ENCODE data around the gene AGPAT3. TPM values are rescaled to one million over a fixed set of nuclear protein-coding genes. Genes with fewer than 3 reads are reported as not detected.

The AGPAT3 gene
- total and polyA plus RNA-seq, 2 experiments from 2014 or later, result 41.0 to 51.2 TPM

DNA sequence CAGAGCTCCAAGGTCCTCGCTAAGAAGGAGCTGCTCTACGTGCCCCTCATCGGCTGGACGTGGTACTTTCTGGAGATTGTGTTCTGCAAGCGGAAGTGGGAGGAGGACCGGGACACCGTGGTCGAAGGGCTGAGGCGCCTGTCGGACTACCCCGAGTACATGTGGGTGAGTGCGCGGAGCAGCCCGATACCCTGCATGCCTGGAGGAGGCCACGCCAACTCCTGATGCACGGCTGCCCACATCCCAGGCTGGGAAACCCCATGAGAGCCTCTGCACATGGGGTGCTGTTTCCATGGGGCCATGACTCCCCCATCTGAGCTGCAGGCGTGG, 104.1 kb downstream of the AGPAT3 start:
- no peaks in the 10 kb centered on the region for H3K27me3 ChIP-seq
- H3K9me2 ChIP-seq (replicated peaks; ENCODE audit: insufficient read depth), result no peaks in the 10 kb centered on the region
- TF ChIP-seq EZH2phosphoT487 (IDR thresholded peaks at IDR 0.05; ENCODE audit: low read depth, severe bottlenecking, unreplicated experiment) (no peak), EZH2 (IDR thresholded peaks at IDR 0.05; ENCODE audit: borderline replicate concordance) (no peak)
- TF ChIP-seq, protein P1, sequence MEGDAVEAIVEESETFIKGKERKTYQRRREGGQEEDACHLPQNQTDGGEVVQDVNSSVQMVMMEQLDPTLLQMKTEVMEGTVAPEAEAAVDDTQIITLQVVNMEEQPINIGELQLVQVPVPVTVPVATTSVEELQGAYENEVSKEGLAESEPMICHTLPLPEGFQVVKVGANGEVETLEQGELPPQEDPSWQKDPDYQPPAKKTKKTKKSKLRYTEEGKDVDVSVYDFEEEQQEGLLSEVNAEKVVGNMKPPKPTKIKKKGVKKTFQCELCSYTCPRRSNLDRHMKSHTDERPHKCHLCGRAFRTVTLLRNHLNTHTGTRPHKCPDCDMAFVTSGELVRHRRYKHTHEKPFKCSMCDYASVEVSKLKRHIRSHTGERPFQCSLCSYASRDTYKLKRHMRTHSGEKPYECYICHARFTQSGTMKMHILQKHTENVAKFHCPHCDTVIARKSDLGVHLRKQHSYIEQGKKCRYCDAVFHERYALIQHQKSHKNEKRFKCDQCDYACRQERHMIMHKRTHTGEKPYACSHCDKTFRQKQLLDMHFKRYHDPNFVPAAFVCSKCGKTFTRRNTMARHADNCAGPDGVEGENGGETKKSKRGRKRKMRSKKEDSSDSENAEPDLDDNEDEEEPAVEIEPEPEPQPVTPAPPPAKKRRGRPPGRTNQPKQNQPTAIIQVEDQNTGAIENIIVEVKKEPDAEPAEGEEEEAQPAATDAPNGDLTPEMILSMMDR (IDR thresholded peaks at IDR 0.05; ENCODE audit: poor library complexity), result no peak
- H3K4me2 ChIP-seq, result no peak overlapping the region
- H3K27ac ChIP-seq, result no peak overlapping the region
- H3K36me3 ChIP-seq (replicated peaks; ENCODE audit: insufficient read depth, low read depth), result no peaks in the 10 kb centered on the region
- no peak overlapping the region for H3K4me3 ChIP-seq
- no peaks in the 10 kb centered on the region for H3K79me2 ChIP-seq
- 97% methylated on average over 15 of the region's 17 CpGs for WGBS (ENCODE audit: low lambda C conversion rate, missing lambda C conversion rate)
- DNase-seq (ENCODE audit: low spot score), result no peak
- no peaks in the 10 kb centered on the region for H3K4me1 ChIP-seq (ENCODE audit: insufficient read depth)
- no peak overlapping the region for H2AFZ ChIP-seq
- no peaks in the 10 kb centered on the region for H3K9me3 ChIP-seq (ENCODE audit: low read depth)
- peaks cover 4% of the 10 kb centered on the region for H4K20me1 ChIP-seq (ENCODE audit: insufficient read depth, poor library complexity, severe bottlenecking)

DNA sequence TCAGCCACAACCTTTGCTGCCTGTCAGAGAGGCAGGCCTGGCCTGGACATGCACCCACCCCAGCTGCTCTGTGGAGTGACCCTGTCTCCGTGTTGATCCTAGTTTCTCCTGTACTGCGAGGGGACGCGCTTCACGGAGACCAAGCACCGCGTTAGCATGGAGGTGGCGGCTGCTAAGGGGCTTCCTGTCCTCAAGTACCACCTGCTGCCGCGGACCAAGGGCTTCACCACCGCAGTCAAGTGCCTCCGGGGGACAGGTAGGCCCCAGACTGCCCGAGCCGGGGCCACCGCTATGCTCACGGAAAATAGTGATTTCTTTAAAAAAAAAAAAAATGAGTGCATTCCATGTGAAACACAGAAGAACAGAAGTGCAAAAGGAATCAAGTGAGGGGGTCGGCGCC, 105.5 kb downstream of the AGPAT3 start:
- H3K9me3 ChIP-seq (ENCODE audit: low read depth), result no peaks in the 10 kb centered on the region
- no peaks in the 10 kb centered on the region for H4K20me1 ChIP-seq (ENCODE audit: insufficient read depth, poor library complexity, severe bottlenecking)
- TF ChIP-seq EZH2phosphoT487 (IDR thresholded peaks at IDR 0.05; ENCODE audit: low read depth, severe bottlenecking, unreplicated experiment), result no peak
- no peak for TF ChIP-seq EZH2 (IDR thresholded peaks at IDR 0.05; ENCODE audit: borderline replicate concordance)
- TF ChIP-seq, protein P1 (IDR thresholded peaks at IDR 0.05; ENCODE audit: poor library complexity), result no peak
- H3K79me2 ChIP-seq, result no peaks in the 10 kb centered on the region
- no peaks in the 10 kb centered on the region for H3K27me3 ChIP-seq
- H3K4me2 ChIP-seq, result no peak overlapping the region
- H3K36me3 ChIP-seq (replicated peaks; ENCODE audit: insufficient read depth, low read depth), result no peaks in the 10 kb centered on the region
- WGBS (ENCODE audit: low lambda C conversion rate, missing lambda C conversion rate), result 94% methylated on average over 18 of the region's 18 CpGs
- H3K4me3 ChIP-seq, result no peak overlapping the region
- H3K27ac ChIP-seq, result no peak overlapping the region
- no peaks in the 10 kb centered on the region for H3K9me2 ChIP-seq (replicated peaks; ENCODE audit: insufficient read depth)
- no peaks in the 10 kb centered on the region for H3K4me1 ChIP-seq (ENCODE audit: insufficient read depth)
- H2AFZ ChIP-seq, result no peak overlapping the region
- DNase-seq (ENCODE audit: low spot score), result no peak

DNA sequence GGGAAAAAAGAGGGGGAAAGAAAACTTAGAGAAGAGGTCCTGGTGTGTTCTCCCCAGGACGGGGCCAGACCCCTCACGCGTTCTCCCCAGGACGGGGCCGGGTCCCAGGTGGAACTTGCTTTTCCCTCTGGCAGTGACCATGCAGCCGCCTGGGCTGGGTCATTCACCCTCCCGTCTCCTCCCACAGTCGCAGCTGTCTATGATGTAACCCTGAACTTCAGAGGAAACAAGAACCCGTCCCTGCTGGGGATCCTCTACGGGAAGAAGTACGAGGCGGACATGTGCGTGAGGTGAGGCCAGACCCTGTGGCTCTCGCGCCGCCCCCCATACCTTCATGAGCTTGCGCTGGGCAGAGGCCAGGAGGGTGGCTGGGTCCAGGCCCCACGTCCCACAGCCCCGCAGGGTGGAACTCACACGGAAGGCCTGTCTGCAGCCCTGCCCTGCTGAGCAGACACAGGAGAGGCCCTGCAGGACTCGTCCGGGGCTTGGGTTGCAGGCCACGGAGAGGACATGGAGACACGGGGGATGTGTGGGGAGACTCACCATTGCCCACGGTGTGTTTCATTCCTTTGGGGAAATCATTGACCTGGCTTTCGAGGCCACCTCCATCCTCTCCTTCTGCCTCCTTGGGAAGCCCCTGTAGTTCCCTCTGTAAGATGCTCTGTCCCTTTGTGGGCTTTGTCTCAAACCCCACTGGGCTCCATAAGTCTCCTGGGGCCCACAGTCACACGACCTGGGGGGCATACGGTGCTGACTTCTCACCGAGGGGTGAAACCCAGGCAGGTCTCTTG, 106.4 kb downstream of the AGPAT3 start:
- Histone ChIP-seq H3K27me3 (no peaks in the 10 kb centered on the region), H3K4me1 (ENCODE audit: insufficient read depth) (no peaks in the 10 kb centered on the region), H2AFZ (no peak overlapping the region), H3K4me2 (no peak overlapping the region), H3K27ac (no peak overlapping the region), H3K36me3 (replicated peaks; ENCODE audit: insufficient read depth, low read depth) (no peaks in the 10 kb centered on the region), H3K9me2 (replicated peaks; ENCODE audit: insufficient read depth) (no peaks in the 10 kb centered on the region), H3K9me3 (ENCODE audit: low read depth) (no peaks in the 10 kb centered on the region), H4K20me1 (ENCODE audit: insufficient read depth, poor library complexity, severe bottlenecking) (no peaks in the 10 kb centered on the region), H3K4me3 (no peak overlapping the region), H3K79me2 (no peaks in the 10 kb centered on the region)
- DNase-seq (ENCODE audit: low spot score), result no peak
- WGBS (ENCODE audit: low lambda C conversion rate, missing lambda C conversion rate), result 92% methylated on average over 29 of the region's 29 CpGs
- TF ChIP-seq EZH2phosphoT487 (IDR thresholded peaks at IDR 0.05; ENCODE audit: low read depth, severe bottlenecking, unreplicated experiment), result no peak
- TF ChIP-seq EZH2 (IDR thresholded peaks at IDR 0.05; ENCODE audit: borderline replicate concordance), result no peak
- TF ChIP-seq, protein P1 (IDR thresholded peaks at IDR 0.05; ENCODE audit: poor library complexity), result no peak

Measured in hepatocyte (in vitro differentiated cells).